Activated naive CD8-positive, alpha-beta T cell treated with anti-CD3 and anti-CD28 coated beads for 36 hours (primary cell): ENCODE measurements around the gene ZCCHC7. TPM values are rescaled to one million over a fixed set of nuclear protein-coding genes. Genes with fewer than 3 reads are reported as not detected.
"Not testable (repeated sequence)": the region's sequence is repeated elsewhere in the genome, so short reads cannot be mapped to it uniquely, and the experiment has no call there.

Experiments used
- DNase-seq: peaks from one replicate; pipeline ENCODE4 v3.0.0; 2021
- H3K27ac Mint-ChIP-seq: one replicate; pipeline ENCODE4 v1.8.0; 2022; ENCODE audit warnings: mild to moderate bottlenecking, moderate library complexity, mixed read lengths
- H3K27me3 Mint-ChIP-seq: one replicate; pipeline ENCODE4 v1.8.0; 2022; ENCODE audit warnings: mild to moderate bottlenecking, mixed read lengths
- H3K36me3 Mint-ChIP-seq: one replicate; pipeline ENCODE4 v1.8.0; 2021; ENCODE audit warnings: mild to moderate bottlenecking, mixed read lengths
- H3K4me1 Mint-ChIP-seq: one replicate; pipeline ENCODE4 v1.8.0; 2021; ENCODE audit warnings: mixed read lengths
- H3K4me3 Mint-ChIP-seq: one replicate; pipeline ENCODE4 v1.8.0; 2022; ENCODE audit warnings: mild to moderate bottlenecking, moderate library complexity, mixed read lengths
- H3K9me3 Mint-ChIP-seq: one replicate; pipeline ENCODE4 v1.8.0; 2022; ENCODE audit warnings: mixed read lengths
- total RNA-seq, 2 experiments: library from RNA; stranded (reverse); gene quantifications; one replicate each; pipeline ENCODE4 v1.2.3, GENCODE V29; 2021

Gene ZCCHC7
- total RNA-seq, 2 experiments from 2014 or later, result 35.4 to 37.5 TPM

GRCh38 chr9:37149666-37150308 lies 29.4 kb downstream of the ZCCHC7 start:
- DNase-seq, result no peak
- Mint-ChIP-seq H3K9me3 (peaks cover 1% of the 10 kb centered on the region), H3K27me3 (no peaks in the 10 kb centered on the region), H3K4me3 (no peak overlapping the region), H3K36me3 (peaks cover 51% of the 10 kb centered on the region), H3K4me1 (peaks cover 31% of the 10 kb centered on the region), H3K27ac (peak overlapping the region; percentile 52)

DNA sequence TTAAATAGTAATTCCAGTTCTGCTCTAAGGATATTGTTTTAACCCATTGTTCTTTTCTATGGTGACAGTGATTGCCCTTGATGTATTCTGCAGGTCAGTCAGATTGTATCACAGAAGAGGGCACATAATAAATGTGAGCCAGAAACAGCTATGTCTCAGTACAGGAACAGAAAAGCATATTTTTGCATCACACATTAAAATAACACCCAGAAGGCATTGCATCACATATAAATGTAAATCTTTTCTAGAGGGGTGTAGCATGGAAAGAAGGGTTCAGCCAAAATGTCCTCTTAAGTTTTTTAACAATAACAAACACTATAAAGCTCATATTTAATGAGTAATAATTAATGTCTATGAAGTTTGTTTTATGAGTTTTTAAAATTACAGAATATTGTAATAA lies 30.0 kb downstream of the ZCCHC7 start:
- H3K36me3 Mint-ChIP-seq, result peaks cover 53% of the 10 kb centered on the region
- H3K4me3 Mint-ChIP-seq, result no peak overlapping the region
- H3K27ac Mint-ChIP-seq, result no peak overlapping the region
- no peaks in the 10 kb centered on the region for H3K27me3 Mint-ChIP-seq
- H3K9me3 Mint-ChIP-seq, result no peaks in the 10 kb centered on the region
- H3K4me1 Mint-ChIP-seq, result peaks cover 30% of the 10 kb centered on the region
- no peak for DNase-seq

- no peaks in the 10 kb centered on the region for H3K27me3 Mint-ChIP-seq
- no peak for DNase-seq
- peaks cover 58% of the 10 kb centered on the region for H3K36me3 Mint-ChIP-seq
- H3K4me3 Mint-ChIP-seq, result no peak overlapping the region
- peaks cover 22% of the 10 kb centered on the region for H3K4me1 Mint-ChIP-seq
- no peak overlapping the region for H3K27ac Mint-ChIP-seq
- H3K9me3 Mint-ChIP-seq, result no peaks in the 10 kb centered on the region
Observed at GRCh38 chr9:37151812-37152211, 31.4 kb downstream of the ZCCHC7 start.

- Mint-ChIP-seq H3K36me3 (peaks cover 60% of the 10 kb centered on the region), H3K9me3 (no peaks in the 10 kb centered on the region), H3K27ac (no peak overlapping the region), H3K27me3 (no peaks in the 10 kb centered on the region), H3K4me1 (peaks cover 24% of the 10 kb centered on the region), H3K4me3 (no peak overlapping the region)
- no peak for DNase-seq
Observed at GRCh38 chr9:37152365-37152764, 32.0 kb downstream of the ZCCHC7 start.

DNA sequence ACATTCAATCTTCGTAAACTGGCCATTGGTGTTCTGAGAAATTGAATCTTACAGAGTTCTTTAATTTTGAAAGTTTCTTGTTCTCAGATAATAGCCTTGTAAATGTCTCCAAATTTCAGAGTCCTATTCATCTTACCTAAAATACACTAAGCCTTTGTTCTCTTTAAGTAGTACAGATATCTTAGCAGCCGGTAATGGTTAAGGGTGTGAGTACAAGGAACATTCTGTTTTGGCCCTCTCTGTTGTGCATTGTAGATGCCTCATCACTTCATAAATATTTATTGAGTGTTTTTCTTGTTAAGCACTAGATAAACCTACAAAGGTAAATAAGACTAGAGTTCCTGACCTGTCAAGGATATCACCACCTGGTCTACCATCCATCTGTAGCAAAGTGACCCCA lies 35.2 kb downstream of the ZCCHC7 start:
- DNase-seq, result no peak
- Mint-ChIP-seq H3K4me1 (peaks cover 17% of the 10 kb centered on the region), H3K27ac (no peak overlapping the region), H3K9me3 (no peaks in the 10 kb centered on the region), H3K27me3 (no peaks in the 10 kb centered on the region), H3K4me3 (no peak overlapping the region), H3K36me3 (peaks cover 62% of the 10 kb centered on the region)

DNA sequence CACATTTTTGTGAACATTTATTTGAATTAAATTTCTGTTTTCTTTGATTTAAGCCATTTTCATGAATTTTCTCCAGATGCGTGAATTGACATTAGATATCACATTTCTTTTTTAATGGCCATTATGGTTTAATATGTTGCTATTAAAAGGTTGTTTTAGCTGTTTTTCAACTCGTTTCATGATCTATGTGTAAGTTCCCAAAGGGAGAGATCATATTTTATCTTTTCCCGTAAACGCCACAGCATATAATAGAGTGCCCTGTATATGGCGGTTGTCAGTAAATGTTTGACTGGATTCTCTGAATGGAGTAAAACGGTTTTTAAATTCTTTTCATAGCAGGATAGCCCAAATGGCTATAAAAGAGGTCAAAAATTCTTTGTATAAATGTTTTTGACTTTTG lies 35.8 kb downstream of the ZCCHC7 start:
- Mint-ChIP-seq H3K4me3 (no peak overlapping the region), H3K27ac (no peak overlapping the region), H3K36me3 (peaks cover 64% of the 10 kb centered on the region), H3K9me3 (no peaks in the 10 kb centered on the region), H3K4me1 (peaks cover 17% of the 10 kb centered on the region), H3K27me3 (no peaks in the 10 kb centered on the region)
- DNase-seq, result no peak

DNA sequence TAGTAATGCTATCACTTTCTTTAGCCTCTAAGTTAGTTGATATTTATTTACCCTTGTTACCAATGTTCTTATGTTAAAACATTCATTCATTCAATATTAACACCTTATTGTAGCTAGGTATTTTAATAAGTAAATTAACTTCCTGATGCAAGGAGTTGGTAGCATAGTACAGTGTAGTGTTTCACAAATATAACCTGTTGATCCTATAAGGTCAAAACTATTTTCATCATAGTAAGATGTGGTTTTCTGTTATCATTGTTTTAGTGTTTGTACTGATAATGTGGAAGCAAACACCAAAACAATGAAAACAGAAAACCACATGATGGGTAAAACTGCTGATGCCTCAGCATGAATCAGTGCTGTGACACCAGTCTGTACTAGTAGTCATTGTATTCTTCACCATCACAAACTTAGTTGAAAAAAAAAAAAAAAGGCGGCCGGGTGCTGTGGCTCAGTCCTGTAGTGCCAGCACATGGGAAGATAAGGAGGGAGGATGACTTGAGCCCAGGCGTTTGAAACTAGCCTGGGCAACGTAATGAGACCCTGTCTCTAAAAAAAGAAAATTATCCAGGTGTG lies 36.5 kb downstream of the ZCCHC7 start:
- H3K27me3 Mint-ChIP-seq, result no peaks in the 10 kb centered on the region
- peaks cover 21% of the 10 kb centered on the region for H3K4me1 Mint-ChIP-seq
- DNase-seq, result no peak
- no peak overlapping the region for H3K27ac Mint-ChIP-seq
- no peaks in the 10 kb centered on the region for H3K9me3 Mint-ChIP-seq
- H3K36me3 Mint-ChIP-seq, result peaks cover 70% of the 10 kb centered on the region
- H3K4me3 Mint-ChIP-seq, result no peak overlapping the region

- peaks cover 72% of the 10 kb centered on the region for H3K36me3 Mint-ChIP-seq
Observed at GRCh38 chr9:37157726-37158377, 37.5 kb downstream of the ZCCHC7 start.

DNA sequence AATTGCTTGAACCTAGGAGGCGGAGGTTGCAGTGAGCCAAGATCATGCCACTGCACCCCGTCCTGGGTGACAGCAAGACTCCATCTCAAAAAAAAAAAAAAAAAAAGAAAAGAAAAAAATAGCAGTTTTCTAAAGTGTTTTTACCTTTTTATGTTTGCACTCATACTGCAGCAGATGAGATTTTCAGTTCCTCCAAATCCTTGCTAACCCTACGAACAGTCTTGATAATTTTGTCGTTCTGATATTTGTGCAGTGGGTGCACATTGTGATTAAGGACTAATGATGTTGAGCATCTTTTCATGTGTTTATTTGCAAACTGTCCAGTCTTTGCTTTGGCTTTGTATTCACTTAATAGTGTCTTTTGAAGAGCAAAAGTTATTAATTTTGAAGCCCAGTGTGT lies 42.9 kb downstream of the ZCCHC7 start:
- no peak overlapping the region for H3K4me3 Mint-ChIP-seq
- peaks cover 2% of the 10 kb centered on the region for H3K9me3 Mint-ChIP-seq
- H3K27ac Mint-ChIP-seq, result no peak overlapping the region
- no peaks in the 10 kb centered on the region for H3K27me3 Mint-ChIP-seq
- DNase-seq, result no peak
- peaks cover 23% of the 10 kb centered on the region for H3K4me1 Mint-ChIP-seq
- peaks cover 69% of the 10 kb centered on the region for H3K36me3 Mint-ChIP-seq

More at GRCh38 chr9:37157726-37158377, 37.5 kb downstream of the ZCCHC7 start:
- DNase-seq, result no peak
- Mint-ChIP-seq H3K4me1 (peaks cover 23% of the 10 kb centered on the region), H3K27me3 (no peaks in the 10 kb centered on the region), H3K4me3 (no peak overlapping the region), H3K9me3 (no peaks in the 10 kb centered on the region), H3K27ac (no peak overlapping the region)

- DNase-seq, H3K9me3 Mint-ChIP-seq, H3K4me3 Mint-ChIP-seq, H3K27ac Mint-ChIP-seq, H3K27me3 Mint-ChIP-seq: not testable (repeated sequence)
- Mint-ChIP-seq H3K36me3 (peaks cover 77% of the 10 kb centered on the region), H3K4me1 (peaks cover 23% of the 10 kb centered on the region)
Observed at GRCh38 chr9:37164335-37164734, 44.0 kb downstream of the ZCCHC7 start.

GRCh38 chr9:37165644-37166043 lies 45.3 kb downstream of the ZCCHC7 start:
- peaks cover 69% of the 10 kb centered on the region for H3K36me3 Mint-ChIP-seq
- H3K4me1 Mint-ChIP-seq, result peaks cover 23% of the 10 kb centered on the region
- H3K4me3 Mint-ChIP-seq, result no peak overlapping the region
- H3K27me3 Mint-ChIP-seq, result no peaks in the 10 kb centered on the region
- DNase-seq, result no peak
- H3K9me3 Mint-ChIP-seq, result peaks cover 2% of the 10 kb centered on the region
- no peak overlapping the region for H3K27ac Mint-ChIP-seq

GRCh38 chr9:37167456-37168047 lies 47.2 kb downstream of the ZCCHC7 start:
- no peak for DNase-seq
- Mint-ChIP-seq H3K27me3 (no peaks in the 10 kb centered on the region), H3K4me3 (no peak overlapping the region), H3K36me3 (peaks cover 72% of the 10 kb centered on the region), H3K27ac (no peak overlapping the region), H3K9me3 (peaks cover 2% of the 10 kb centered on the region), H3K4me1 (peaks cover 22% of the 10 kb centered on the region)

- no peak overlapping the region for H3K27ac Mint-ChIP-seq
- H3K36me3 Mint-ChIP-seq, result peaks cover 61% of the 10 kb centered on the region
- DNase-seq, result no peak
- H3K4me1 Mint-ChIP-seq, result peaks cover 13% of the 10 kb centered on the region
- H3K4me3 Mint-ChIP-seq, result no peak overlapping the region
- H3K9me3 Mint-ChIP-seq, result no peaks in the 10 kb centered on the region
- H3K27me3 Mint-ChIP-seq, result no peaks in the 10 kb centered on the region
Observed at GRCh38 chr9:37172557-37172956, 52.2 kb downstream of the ZCCHC7 start.

DNA sequence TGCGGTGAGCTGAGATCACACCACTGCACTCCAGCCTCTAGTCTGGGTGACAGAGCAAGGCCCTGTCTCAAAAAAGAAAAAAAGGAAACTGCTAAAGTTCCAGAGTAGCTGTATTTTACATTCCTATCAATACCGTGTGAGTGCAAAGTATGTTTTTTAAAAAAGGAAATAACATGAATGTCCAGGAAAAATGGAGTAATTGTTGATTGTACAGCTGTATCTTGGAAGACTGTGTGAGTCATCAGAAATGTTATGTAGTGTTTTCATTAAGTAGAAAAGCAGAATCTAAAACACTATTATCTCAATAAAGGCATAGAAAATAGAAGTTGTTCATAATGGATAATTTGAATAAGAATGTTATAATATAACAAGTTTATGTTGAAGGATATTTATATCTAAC lies 53.9 kb downstream of the ZCCHC7 start:
- H3K4me3 Mint-ChIP-seq, result no peak overlapping the region
- H3K4me1 Mint-ChIP-seq, result peaks cover 15% of the 10 kb centered on the region
- no peaks in the 10 kb centered on the region for H3K27me3 Mint-ChIP-seq
- H3K36me3 Mint-ChIP-seq, result peaks cover 48% of the 10 kb centered on the region
- no peak for DNase-seq
- H3K27ac Mint-ChIP-seq, result no peak overlapping the region
- no peaks in the 10 kb centered on the region for H3K9me3 Mint-ChIP-seq

GRCh38 chr9:37178742-37179141 lies 58.4 kb downstream of the ZCCHC7 start:
- Mint-ChIP-seq H3K4me3 (no peak overlapping the region), H3K36me3 (peaks cover 35% of the 10 kb centered on the region), H3K27me3 (no peaks in the 10 kb centered on the region), H3K4me1 (peaks cover 20% of the 10 kb centered on the region), H3K27ac (no peak overlapping the region), H3K9me3 (peaks cover 6% of the 10 kb centered on the region)
- DNase-seq, result no peak
